IMR-90 (cell line): ENCODE data around the gene EPB41L5.

Source experiments
- CTCF ChIP-seq: conservative IDR thresholded peaks from 2 replicates; pipeline ENCODE4 v1.5.1; 2012; ENCODE audit warnings: mild to moderate bottlenecking, low read depth, low read length, improper control_type of control experiment
- ELK1 ChIP-seq: fragments of 150-350 bp; IDR thresholded peaks from 2 replicates; pipeline ENCODE4 v1.6.1; 2016; ENCODE audit warnings: low read depth, mild to moderate bottlenecking, low read length, moderate library complexity, borderline replicate concordance
- FOS ChIP-seq: fragments of 150-350 bp; IDR thresholded peaks from 2 replicates; pipeline ENCODE4 v1.6.1; 2016; ENCODE audit warnings: low read depth, low read length
- NFE2L2 ChIP-seq: fragments of 150-350 bp; IDR thresholded peaks from 2 replicates; pipeline ENCODE4 v1.6.1; 2016; ENCODE audit warnings: low read depth, mild to moderate bottlenecking, low read length
- POLR2A ChIP-seq: IDR thresholded peaks from 2 replicates; pipeline ENCODE4 v1.6.1; 2012; ENCODE audit warnings: mild to moderate bottlenecking, low read depth, low read length
- RAD21 ChIP-seq: IDR thresholded peaks from 2 replicates; pipeline ENCODE4 v1.6.1; 2012; ENCODE audit warnings: low read length, improper control_type of control experiment
- RFX5 ChIP-seq: IDR thresholded peaks from 2 replicates; pipeline ENCODE4 v1.8.0; 2012; ENCODE audit warnings: low read depth, mild to moderate bottlenecking, low read length, moderate library complexity
- USF2 ChIP-seq: fragments of 150-350 bp; IDR thresholded peaks from 2 replicates; pipeline ENCODE4 v1.6.1; 2017; ENCODE audit warnings: mild to moderate bottlenecking, antibody characterized with exemption, low read length, low read depth

GRCh38 chr2:120161190-120161589 lies 148.3 kb downstream of the EPB41L5 start:
- TF ChIP-seq CTCF (no peak), FOS (no peak), USF2 (no peak), POLR2A (no peak), NFE2L2 (no peak), RFX5 (no peak), RAD21 (no peak), ELK1 (no peak)
